ENCODE data around the gene MS4A14. TPM values are rescaled to one million over a fixed set of nuclear protein-coding genes. Genes with fewer than 3 reads are reported as not detected.
"Not testable (repeated sequence)": the region's sequence is repeated elsewhere in the genome, so short reads cannot be mapped to it uniquely, and the experiment has no call there.

MS4A14 gene, protein sequence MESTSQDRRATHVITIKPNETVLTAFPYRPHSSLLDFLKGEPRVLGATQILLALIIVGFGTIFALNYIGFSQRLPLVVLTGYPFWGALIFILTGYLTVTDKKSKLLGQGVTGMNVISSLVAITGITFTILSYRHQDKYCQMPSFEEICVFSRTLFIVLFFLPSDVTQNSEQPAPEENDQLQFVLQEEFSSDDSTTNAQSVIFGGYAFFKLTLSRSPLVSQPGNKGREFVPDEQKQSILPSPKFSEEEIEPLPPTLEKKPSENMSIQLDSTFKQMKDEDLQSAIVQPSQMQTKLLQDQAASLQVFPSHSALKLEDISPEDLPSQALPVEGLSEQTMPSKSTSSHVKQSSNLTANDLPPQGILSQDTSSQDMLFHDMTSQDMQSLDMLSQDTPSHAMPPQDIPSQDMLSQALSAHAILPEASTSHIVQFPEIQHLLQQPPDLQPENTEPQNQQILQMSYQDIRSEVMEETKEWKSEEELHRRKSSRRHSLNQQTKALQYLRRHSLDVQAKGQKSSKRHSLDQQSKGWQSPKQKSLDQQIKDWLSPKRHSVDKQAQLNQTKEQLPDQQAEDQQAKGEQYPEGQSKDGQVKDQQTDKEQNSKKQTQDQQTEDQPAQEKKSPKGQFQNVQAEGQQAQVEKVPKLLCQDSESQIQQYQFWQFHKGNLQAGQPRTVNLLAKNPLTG
- polyA plus RNA-seq (2012; ENCODE audit: low read depth, missing spikeins) = 0.55 TPM

DNA sequence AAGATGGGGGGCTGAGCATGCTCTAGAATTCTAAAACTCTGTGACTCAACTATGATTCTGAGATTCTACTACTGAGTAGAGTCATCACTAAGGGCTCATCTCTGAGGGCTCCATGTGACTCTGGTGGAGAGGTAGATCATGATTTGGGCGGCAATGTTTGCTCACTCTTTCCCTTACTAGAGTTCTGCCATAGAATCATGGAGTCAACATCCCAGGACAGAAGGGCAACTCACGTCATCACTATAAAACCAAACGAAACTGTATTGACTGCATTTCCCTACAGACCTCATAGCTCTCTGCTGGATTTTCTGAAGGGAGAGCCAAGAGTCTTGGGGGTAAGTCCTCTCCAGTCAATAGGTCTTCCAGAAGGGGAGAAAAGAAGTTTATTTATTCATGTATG is at the start of gene MS4A14:
Gene MS4A14 (plus strand): TSS at position 78 of the 400 bp plus-strand sequence. CDS start 120 bp downstream, at position 198.
- DNase-seq (ENCODE audit: insufficient read length, low spot score) = no peak
- TF ChIP-seq SPI1 (IDR thresholded peaks at IDR 0.05; ENCODE audit: low read depth, low read length) (no peak), TAF1 (IDR thresholded peaks at IDR 0.05; ENCODE audit: low read depth, low read length) (no peak), PAX5 (IDR thresholded peaks at IDR 0.05; ENCODE audit: insufficient read depth, low read length, severe bottlenecking) (no peak), POLR2A (IDR thresholded peaks at IDR 0.05; ENCODE audit: low read depth, low read length) (no peak), POU2F2 (IDR thresholded peaks at IDR 0.05; ENCODE audit: low read depth, low read length) (no peak), POLR2AphosphoS5 (IDR thresholded peaks at IDR 0.05; ENCODE audit: low read depth, low read length) (no peak)
- peak; percentile 56 for FAIRE-seq

DNA sequence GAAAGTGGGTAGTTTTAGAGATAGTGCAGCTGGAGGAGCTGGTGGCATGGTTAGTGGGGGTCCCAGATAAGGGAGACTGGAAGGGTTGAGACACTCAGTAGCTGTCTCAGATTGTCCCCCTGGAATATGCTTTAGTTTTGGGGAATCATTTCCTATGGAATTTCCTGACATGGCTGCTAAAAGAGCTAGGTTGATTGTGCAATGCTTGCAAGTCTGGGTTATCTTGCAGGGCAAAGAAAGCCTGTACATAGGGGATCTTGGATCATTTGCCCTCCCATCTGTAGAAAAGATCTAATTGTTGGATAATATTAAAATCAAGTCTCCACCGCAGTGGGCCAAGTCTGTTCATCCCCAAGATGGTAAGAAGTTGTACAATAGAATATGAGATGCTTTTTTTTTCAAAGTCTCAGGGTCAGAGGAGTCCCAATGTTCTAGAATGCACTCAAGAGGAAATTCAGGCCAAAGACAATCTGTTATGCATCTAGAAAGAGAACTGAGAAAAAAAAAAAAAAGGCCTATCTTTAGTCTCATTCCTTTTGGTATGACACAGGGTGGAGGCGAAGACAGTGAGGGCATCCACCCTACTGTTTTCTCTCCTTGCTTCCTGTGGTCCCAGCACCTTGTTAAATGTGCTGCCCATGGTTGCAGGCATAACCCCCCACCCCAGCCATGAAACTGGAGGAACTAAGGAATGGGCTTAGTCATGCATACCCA is 49.0 kb upstream of the MS4A14 start:
- TF ChIP-seq SPI1 (IDR thresholded peaks at IDR 0.05; ENCODE audit: low read depth, low read length) = peak; percentile 70
- no peak for TF ChIP-seq TAF1 (IDR thresholded peaks at IDR 0.05; ENCODE audit: low read depth, low read length)
- FAIRE-seq = no peak

DNA sequence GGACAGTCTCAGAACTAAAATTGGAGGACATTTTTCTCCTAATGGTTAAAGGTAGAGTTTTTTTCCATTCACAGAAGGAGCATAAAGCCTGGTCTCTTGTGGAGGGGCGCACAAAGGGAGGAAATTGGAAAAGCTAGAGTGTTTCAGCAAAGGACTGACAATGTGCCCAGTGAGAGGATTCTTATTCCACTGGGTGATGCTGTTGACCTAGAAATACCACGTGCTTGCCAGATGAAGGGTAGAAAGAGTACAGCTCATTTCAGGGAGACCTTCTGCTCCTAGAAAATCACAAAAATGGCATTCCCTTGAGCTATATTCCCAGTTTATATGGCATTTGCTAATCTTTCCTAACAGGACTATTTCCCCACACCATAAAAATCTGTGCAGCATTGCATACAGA is 48.1 kb upstream of the MS4A14 start:
- DNase-seq (ENCODE audit: insufficient read length, low spot score) (no peak), FAIRE-seq (no peak)
- TF ChIP-seq SPI1 (IDR thresholded peaks at IDR 0.05; ENCODE audit: low read depth, low read length) (no peak), POLR2AphosphoS5 (IDR thresholded peaks at IDR 0.05; ENCODE audit: low read depth, low read length) (no peak), POLR2A (IDR thresholded peaks at IDR 0.05; ENCODE audit: low read depth, low read length) (no peak), TAF1 (IDR thresholded peaks at IDR 0.05; ENCODE audit: low read depth, low read length) (no peak), POU2F2 (IDR thresholded peaks at IDR 0.05; ENCODE audit: low read depth, low read length) (no peak), PAX5 (IDR thresholded peaks at IDR 0.05; ENCODE audit: insufficient read depth, low read length, severe bottlenecking) (no peak)

More for the DNA sequence above, 49.0 kb upstream of the MS4A14 start:
- no peak for DNase-seq (ENCODE audit: insufficient read length, low spot score)

DNA sequence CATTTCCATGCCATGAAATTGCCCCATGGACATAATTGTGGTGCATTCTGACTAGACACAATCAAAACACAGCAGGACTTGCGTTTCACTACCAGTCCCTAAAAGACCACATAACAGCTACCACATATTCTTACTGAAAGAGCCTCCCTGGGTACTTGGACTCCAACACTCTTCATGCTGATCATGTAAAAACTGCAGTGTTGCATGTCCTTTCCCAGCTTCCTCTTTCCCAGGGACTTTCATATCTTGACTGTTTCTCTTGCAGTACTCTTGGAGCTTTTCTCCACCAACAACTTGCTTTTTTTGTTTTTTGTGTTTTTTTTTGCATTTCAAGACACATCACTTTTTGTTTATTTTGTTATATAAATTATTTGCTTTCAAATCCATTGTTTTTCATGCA is 46.3 kb upstream of the MS4A14 start:
- FAIRE-seq (no peak), DNase-seq (ENCODE audit: insufficient read length, low spot score) (no peak)
- TF ChIP-seq TAF1 (IDR thresholded peaks at IDR 0.05; ENCODE audit: low read depth, low read length) (no peak), POLR2AphosphoS5 (IDR thresholded peaks at IDR 0.05; ENCODE audit: low read depth, low read length) (no peak), SPI1 (IDR thresholded peaks at IDR 0.05; ENCODE audit: low read depth, low read length) (no peak), POU2F2 (IDR thresholded peaks at IDR 0.05; ENCODE audit: low read depth, low read length) (no peak), POLR2A (IDR thresholded peaks at IDR 0.05; ENCODE audit: low read depth, low read length) (no peak), PAX5 (IDR thresholded peaks at IDR 0.05; ENCODE audit: insufficient read depth, low read length, severe bottlenecking) (no peak)

DNA sequence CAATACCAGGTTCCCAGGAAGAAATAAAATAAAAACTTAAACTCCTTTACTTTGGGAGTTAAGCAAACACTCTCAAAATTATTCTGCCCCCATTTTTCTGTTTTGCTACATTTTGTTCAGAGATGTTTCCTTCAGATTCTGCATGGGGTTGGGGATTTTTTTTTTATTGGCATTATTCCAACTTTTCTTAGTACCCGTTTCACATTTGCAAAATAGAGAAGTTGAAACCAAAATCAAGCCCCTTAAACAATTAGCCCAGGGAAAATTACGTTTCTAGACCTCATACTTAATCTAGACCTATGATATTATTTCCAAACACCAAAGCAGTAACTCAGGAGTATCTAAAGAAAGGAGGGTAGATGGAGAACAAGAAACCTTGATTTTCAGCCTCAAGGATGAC is 38.5 kb upstream of the MS4A14 start:
- TF ChIP-seq POLR2A (IDR thresholded peaks at IDR 0.05; ENCODE audit: low read depth, low read length) (no peak), SPI1 (IDR thresholded peaks at IDR 0.05; ENCODE audit: low read depth, low read length) (no peak), POU2F2 (IDR thresholded peaks at IDR 0.05; ENCODE audit: low read depth, low read length) (no peak), PAX5 (IDR thresholded peaks at IDR 0.05; ENCODE audit: insufficient read depth, low read length, severe bottlenecking) (no peak), TAF1 (IDR thresholded peaks at IDR 0.05; ENCODE audit: low read depth, low read length) (no peak), POLR2AphosphoS5 (IDR thresholded peaks at IDR 0.05; ENCODE audit: low read depth, low read length) (no peak)
- FAIRE-seq = no peak
- no peak for DNase-seq (ENCODE audit: insufficient read length, low spot score)

DNA sequence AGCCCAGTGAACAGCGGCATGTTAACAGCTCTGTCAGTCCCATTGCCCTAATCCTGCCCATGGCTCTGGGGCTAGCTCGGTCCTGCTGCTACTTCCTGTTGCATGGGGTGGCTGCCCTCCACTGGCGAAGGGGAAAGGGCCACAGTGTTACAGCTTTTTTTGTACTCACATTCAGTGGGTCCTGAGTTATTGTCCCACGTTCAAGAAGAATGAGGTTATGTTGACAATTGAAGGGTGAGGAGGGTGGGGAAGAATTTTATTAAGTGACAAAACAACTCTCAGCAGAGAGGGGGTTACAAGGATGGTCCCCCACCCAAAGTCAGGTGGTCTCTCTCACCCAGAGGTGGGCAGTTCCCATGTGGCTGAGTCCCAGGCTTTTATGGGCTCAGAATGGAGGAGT is 35.6 kb upstream of the MS4A14 start:
- FAIRE-seq (no peak), DNase-seq (ENCODE audit: insufficient read length, low spot score) (no peak)
- TF ChIP-seq PAX5 (IDR thresholded peaks at IDR 0.05; ENCODE audit: insufficient read depth, low read length, severe bottlenecking) (no peak), POLR2AphosphoS5 (IDR thresholded peaks at IDR 0.05; ENCODE audit: low read depth, low read length) (no peak), TAF1 (IDR thresholded peaks at IDR 0.05; ENCODE audit: low read depth, low read length) (no peak), POU2F2 (IDR thresholded peaks at IDR 0.05; ENCODE audit: low read depth, low read length) (no peak), SPI1 (IDR thresholded peaks at IDR 0.05; ENCODE audit: low read depth, low read length) (no peak), POLR2A (IDR thresholded peaks at IDR 0.05; ENCODE audit: low read depth, low read length) (no peak)

DNA sequence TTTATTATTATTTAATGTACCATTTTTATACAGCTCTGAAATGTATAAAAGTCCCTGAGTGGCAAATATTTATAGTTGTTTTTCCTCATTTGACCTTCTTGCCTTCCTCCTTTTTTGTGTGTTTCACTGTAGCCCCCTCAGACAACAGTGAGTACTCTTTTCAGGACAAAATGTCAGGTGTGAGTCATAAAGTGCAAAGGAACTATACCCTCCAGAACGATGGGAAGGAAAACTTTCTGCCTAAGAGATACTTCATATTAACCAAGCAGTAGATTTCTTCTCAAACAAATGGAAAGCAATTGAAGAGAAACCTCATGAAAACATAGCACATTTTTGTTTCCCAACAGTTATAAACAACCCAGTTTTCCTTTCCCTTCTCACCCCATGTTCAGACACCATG is 34.0 kb upstream of the MS4A14 start:
- no peak for FAIRE-seq
- no peak for DNase-seq (ENCODE audit: insufficient read length, low spot score)
- TF ChIP-seq TAF1 (IDR thresholded peaks at IDR 0.05; ENCODE audit: low read depth, low read length) (no peak), POLR2A (IDR thresholded peaks at IDR 0.05; ENCODE audit: low read depth, low read length) (no peak), SPI1 (IDR thresholded peaks at IDR 0.05; ENCODE audit: low read depth, low read length) (no peak), PAX5 (IDR thresholded peaks at IDR 0.05; ENCODE audit: insufficient read depth, low read length, severe bottlenecking) (no peak), POLR2AphosphoS5 (IDR thresholded peaks at IDR 0.05; ENCODE audit: low read depth, low read length) (no peak)

DNA sequence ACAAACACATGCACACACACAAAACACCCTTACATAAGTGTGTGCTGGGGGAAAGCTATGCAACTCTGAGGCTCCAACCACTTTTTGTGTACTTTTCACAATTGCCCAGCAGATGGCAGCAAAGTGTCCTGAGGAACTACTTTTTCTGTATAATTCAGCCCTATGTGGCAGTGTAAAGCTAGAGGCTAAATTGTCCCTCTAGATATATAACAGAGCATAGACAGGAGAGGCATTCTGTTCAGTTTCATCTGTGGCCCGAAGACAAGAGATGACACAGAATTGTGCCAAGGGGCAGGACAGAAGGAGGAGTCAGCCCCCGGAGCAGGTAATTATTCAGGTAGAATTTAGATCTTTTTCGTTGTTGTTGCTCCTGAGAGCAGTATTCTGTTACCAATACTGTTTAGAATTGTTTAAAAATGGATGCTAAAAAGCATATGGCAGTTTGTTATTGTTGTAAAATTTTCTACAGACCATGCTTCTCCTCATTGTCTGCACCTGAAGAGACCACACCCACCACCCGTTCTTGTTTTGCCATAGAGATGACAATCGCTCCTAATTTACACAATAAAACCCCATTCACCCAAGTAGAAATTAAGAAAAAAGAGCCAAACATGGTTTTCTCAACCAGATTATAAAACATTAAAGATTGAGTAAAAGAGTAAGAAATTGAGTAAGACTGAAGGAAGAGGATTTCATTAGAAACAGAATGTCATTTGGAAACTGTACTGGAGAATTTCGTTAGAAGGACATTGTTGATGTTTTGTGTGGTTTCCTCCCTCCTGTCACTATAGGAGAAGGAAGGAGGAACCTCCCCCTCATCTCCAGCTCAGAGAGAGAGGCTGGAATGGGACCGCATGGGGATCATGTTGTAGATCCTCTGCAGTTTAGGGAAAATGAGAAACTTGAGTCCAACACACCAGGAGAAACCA is 32.5 kb upstream of the MS4A14 start:
- TF ChIP-seq POU2F2 (IDR thresholded peaks at IDR 0.05; ENCODE audit: low read depth, low read length) = no peak
- no peak for TF ChIP-seq TAF1 (IDR thresholded peaks at IDR 0.05; ENCODE audit: low read depth, low read length)
- TF ChIP-seq SPI1 (IDR thresholded peaks at IDR 0.05; ENCODE audit: low read depth, low read length) = no peak
- no peak for TF ChIP-seq POLR2A (IDR thresholded peaks at IDR 0.05; ENCODE audit: low read depth, low read length)
- TF ChIP-seq POLR2AphosphoS5 (IDR thresholded peaks at IDR 0.05; ENCODE audit: low read depth, low read length) = no peak
- no peak for TF ChIP-seq PAX5 (IDR thresholded peaks at IDR 0.05; ENCODE audit: insufficient read depth, low read length, severe bottlenecking)
- FAIRE-seq = peak; percentile 95
- peak; percentile 32 for DNase-seq (ENCODE audit: insufficient read length, low spot score)

DNA sequence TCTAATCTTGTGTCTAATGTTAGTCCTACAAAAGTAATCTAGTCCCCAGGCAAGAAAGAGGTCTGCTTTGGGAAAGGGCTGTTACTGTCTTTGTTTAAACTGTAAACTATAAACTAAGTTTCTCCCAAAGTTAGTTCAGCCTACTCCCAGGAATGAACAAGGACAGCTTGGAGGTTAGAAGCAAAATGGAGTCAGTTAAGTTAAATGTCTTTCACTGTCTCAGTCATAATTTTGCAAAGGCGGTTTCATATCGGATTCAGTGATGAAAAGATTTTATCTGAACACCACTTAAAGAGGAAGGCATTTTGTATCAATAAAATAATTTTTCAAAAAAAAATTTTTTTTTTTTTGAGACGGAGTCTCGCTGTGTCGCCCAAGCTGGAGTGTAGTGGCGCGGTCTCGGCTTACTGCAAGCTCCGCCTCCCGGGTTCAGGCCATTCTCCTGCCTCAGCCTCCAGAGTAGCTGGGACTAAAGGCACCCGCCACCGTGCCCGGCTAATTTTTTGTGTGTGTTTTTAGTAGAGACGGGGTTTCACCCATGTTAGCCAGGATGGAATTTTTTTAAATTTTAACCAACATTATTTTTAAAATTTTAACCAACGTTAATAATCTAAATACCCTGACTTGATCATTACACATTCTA is 29.9 kb upstream of the MS4A14 start:
- not testable (repeated sequence) for FAIRE-seq; DNase-seq (ENCODE audit: insufficient read length, low spot score)
